Testis (tissue), 3 donors: ENCODE measurements around the gene RNF167. TPM values are rescaled to one million over a fixed set of nuclear protein-coding genes. Genes with fewer than 3 reads are reported as not detected.

ENCODE experiments used
- DNase-seq: peaks from one replicate; pipeline ENCODE4 v3.0.0-alpha.2; 2019
- H3K27ac ChIP-seq, 2 donors: fragments of 200-600 bp; sonication (generic); one replicate each; pipeline ENCODE4 v1.5.1; 2019
- H3K27me3 ChIP-seq: fragments of 200-600 bp; sonication (generic); one replicate; pipeline ENCODE4 v1.5.1; 2019
- H3K36me3 ChIP-seq: fragments of 200-600 bp; sonication (generic); one replicate; pipeline ENCODE4 v1.5.1; 2017; ENCODE audit warnings: low read depth; ENCODE audit errors: missing control alignments
- H3K4me1 ChIP-seq: fragments of 200-600 bp; sonication (generic); one replicate; pipeline ENCODE4 v1.5.1; 2019
- H3K4me3 ChIP-seq, 2 donors: fragments of 200-600 bp; sonication (generic); one replicate each; pipeline ENCODE4 v1.5.1; 2017 to 2019
- H3K9me3 ChIP-seq: fragments of 200-600 bp; sonication (generic); one replicate; pipeline ENCODE4 v1.5.1; 2017
- CTCF ChIP-seq, 3 experiments: fragments of 450-650 bp in 2 of 3; fragments of 200-600 bp in 1 of 3; sonication (generic) in 1 of 3; IDR thresholded peaks; one replicate each; pipeline ENCODE4 v1.5.1; 2016 to 2019; ENCODE audit warnings: antibody characterized with exemption in 3 of 3, mild to moderate bottlenecking in 2 of 3, moderate library complexity in 1 of 3
- POLR2A ChIP-seq: fragments of 450-650 bp; IDR thresholded peaks from one replicate; pipeline ENCODE4 v1.6.1; 2017; ENCODE audit warnings: antibody characterized with exemption, mild to moderate bottlenecking, moderate library complexity
- WGBS, 2 donors: methylation state at CpG; one replicate each; pipeline ENCODE4 v1.1.5; 2018; 5-methylcytosine and 5-hydroxymethylcytosine counted together
- intact Hi-C: fragments of 100-400 bp; cut with DNase I; formaldehyde crosslinking; loops from one replicate; pipeline ENCODE4 v1.15.1; 2023; ENCODE audit warnings: low total_unique reads
- polyA plus RNA-seq: library from polyadenylated mRNA; stranded (reverse); fragments of 350-450 nt; fragmentation: Illumina TruSeq; extraction: RNeasy Lipid Tissue Mini Kit (QIAGEN cat#74804); gene quantifications from one replicate; pipeline ENCODE4 v1.2.3, GENCODE V29; 2014; ENCODE audit warnings: low read depth, low replicate concordance; ENCODE audit not compliant: insufficient read depth
- total RNA-seq, 2 donors: library from RNA; depleted of rRNA; stranded (reverse); fragments of >200 nt; gene quantifications; one replicate each; pipeline ENCODE4 v1.2.3, GENCODE V29; 2016

Gene RNF167
- total and polyA plus RNA-seq, 3 donors from 2014 or later, result 110 to 211 (median 111) TPM

GRCh38 chr17:4896332-4897197, 43.5 kb upstream of the RNF167 start:
- intact Hi-C loops, result loop anchor here (10.0 kb wide), 1 partner anchor 192 kb away; the partner anchor contains the start of gene PELP1
- H3K36me3 ChIP-seq, result no peaks in the 10 kb centered on the region

GRCh38 chr17:4897198-4897687, 42.8 kb upstream of the RNF167 start:
- Histone ChIP-seq H3K27ac (no peak overlapping the region), H3K27me3 (no peaks in the 10 kb centered on the region), H3K36me3 (no peaks in the 10 kb centered on the region), H3K9me3 (no peaks in the 10 kb centered on the region), H3K4me3 (no peak overlapping the region), H3K4me1 (peaks cover 5% of the 10 kb centered on the region)
- 74 to 75% methylated on average over 10 of the region's 10 CpGs for WGBS, 2 donors
- intact Hi-C loops, result loop anchor here (10.0 kb wide), 1 partner anchor 192 kb away; the partner anchor contains the start of gene PELP1
- DNase-seq, result no peak
- TF ChIP-seq POLR2A, result no peak
- no peak for TF ChIP-seq CTCF (IDR thresholded peaks at IDR 0.05)

More at GRCh38 chr17:4896332-4897197, 43.5 kb upstream of the RNF167 start:
- Histone ChIP-seq H3K4me1 (peaks cover 3% of the 10 kb centered on the region), H3K27me3 (no peaks in the 10 kb centered on the region), H3K9me3 (no peaks in the 10 kb centered on the region), H3K27ac (no peak overlapping the region), H3K4me3 (no peak overlapping the region)
- DNase-seq, result no peak
- WGBS, 2 donors, result 88 to 92% methylated on average over 20 to 27 of the region's 27 CpGs
- no peak for TF ChIP-seq POLR2A
- TF ChIP-seq CTCF (IDR thresholded peaks at IDR 0.05), result no peak

GRCh38 chr17:4897785-4898184, 42.3 kb upstream of the RNF167 start:
- 69 to 83% methylated on average over 5 of the region's 5 CpGs for WGBS, 2 donors
- Histone ChIP-seq H3K4me1 (peaks cover 8% of the 10 kb centered on the region), H3K4me3 (no peak overlapping the region), H3K27me3 (no peaks in the 10 kb centered on the region), H3K9me3 (no peaks in the 10 kb centered on the region), H3K27ac (no peak overlapping the region), H3K36me3 (no peaks in the 10 kb centered on the region)
- DNase-seq, result no peak
- intact Hi-C loops, result loop anchor here (10.0 kb wide), 1 partner anchor 193 kb away; the partner anchor contains the start of gene PELP1
- TF ChIP-seq CTCF (IDR thresholded peaks at IDR 0.05) (no peak), POLR2A (no peak)

- Histone ChIP-seq H3K4me1 (peaks cover 8% of the 10 kb centered on the region), H3K9me3 (no peaks in the 10 kb centered on the region), H3K27ac (no peak overlapping the region), H3K27me3 (no peaks in the 10 kb centered on the region), H3K4me3 (no peak overlapping the region), H3K36me3 (no peaks in the 10 kb centered on the region)
- intact Hi-C loops, result loop anchor here (10.0 kb wide), 1 partner anchor 194 kb away; the partner anchor contains the start of gene PELP1
- TF ChIP-seq CTCF (IDR thresholded peaks at IDR 0.05) (no peak), POLR2A (no peak)
- WGBS, 2 donors, result 44 to 52% methylated on average over 8 of the region's 8 CpGs
- DNase-seq, result no peak
Observed at GRCh38 chr17:4898351-4898750, 41.7 kb upstream of the RNF167 start.
